HepG2 (cell line): ENCODE results near the gene PPP4R1. TPM values are rescaled to one million over a fixed set of nuclear protein-coding genes. Genes with fewer than 3 reads are reported as not detected.

Experiments
- ELF3 ChIP-seq: IDR thresholded peaks from 2 replicates; pipeline ENCODE4 v1.6.1; 2016; ENCODE audit warnings: missing genetic modification reagents, missing compliant biosample characterization
- KDM1A ChIP-seq: IDR thresholded peaks from 2 replicates; pipeline ENCODE4 v1.6.1; 2016; ENCODE audit warnings: missing compliant biosample characterization
- MATR3 ChIP-seq: sonication (generic); formaldehyde crosslinking; IDR thresholded peaks from 2 replicates; pipeline ENCODE4 v1.4.0; 2020; ENCODE audit warnings: missing genetic modification reagents
- NPAS2 ChIP-seq: sonication (generic); formaldehyde crosslinking; IDR thresholded peaks from 2 replicates; pipeline ENCODE4 v1.8.0; 2022; ENCODE audit warnings: mild to moderate bottlenecking, missing genetic modification reagents, borderline replicate concordance
- PBX2 ChIP-seq: IDR thresholded peaks from 2 replicates; pipeline ENCODE4 v1.6.1; 2016; ENCODE audit warnings: control low read depth
- POLR2AphosphoS5 ChIP-seq: IDR thresholded peaks from 2 replicates; pipeline ENCODE4 v1.6.1; 2012; ENCODE audit warnings: low read depth, low read length
- PPARG ChIP-seq: conservative IDR thresholded peaks from 2 replicates; pipeline ENCODE4 v1.6.1; 2016; ENCODE audit warnings: missing biosample characterization, missing genetic modification reagents
- RBM22 ChIP-seq: fragments of 200-400 bp; formaldehyde crosslinking; optimal IDR thresholded peaks from 2 replicates; pipeline ENCODE3; 2017; ENCODE audit warnings: mild to moderate bottlenecking, low read length, moderate library complexity
- RFX3 ChIP-seq: IDR thresholded peaks from 2 replicates; pipeline ENCODE4 v1.6.1; 2016; ENCODE audit warnings: missing biosample characterization, missing genetic modification reagents
- RNF219 ChIP-seq: sonication (generic); formaldehyde crosslinking; IDR thresholded peaks from 2 replicates; pipeline ENCODE4 v1.5.0; 2020; ENCODE audit warnings: mild to moderate bottlenecking, missing genetic modification reagents
- SOX6 ChIP-seq, 2 experiments: fragments of 450-650 bp in 1 of 2; sonication (generic) in 1 of 2; formaldehyde crosslinking in 1 of 2; IDR thresholded peaks; 2 replicates each; pipeline versions ENCODE4 v1.4.0 to v1.6.1; 2017 to 2020; ENCODE audit warnings: antibody characterized with exemption in 1 of 2, mild to moderate bottlenecking in 1 of 2, missing genetic modification reagents in 1 of 2
- SSRP1 ChIP-seq: IDR thresholded peaks from 2 replicates; pipeline ENCODE4 v1.6.1; 2016; ENCODE audit warnings: control low read depth
- ZBTB43 ChIP-seq: sonication (generic); formaldehyde crosslinking; conservative IDR thresholded peaks from 2 replicates; pipeline ENCODE4 v1.4.0; 2020; ENCODE audit warnings: missing genetic modification reagents
- ZNF383 ChIP-seq: sonication (generic); formaldehyde crosslinking; IDR thresholded peaks from 2 replicates; pipeline ENCODE4 v1.4.0; 2020; ENCODE audit warnings: missing genetic modification reagents, mild to moderate bottlenecking, borderline replicate concordance
- ZNF510 ChIP-seq: sonication (generic); formaldehyde crosslinking; IDR thresholded peaks from 2 replicates; pipeline ENCODE4 v1.4.0; 2020; ENCODE audit warnings: low read depth, mild to moderate bottlenecking, missing genetic modification reagents
- ZNF646 ChIP-seq: sonication (generic); formaldehyde crosslinking; IDR thresholded peaks from 2 replicates; pipeline ENCODE4 v1.9.0; 2021; ENCODE audit warnings: mild to moderate bottlenecking, missing genetic modification reagents
- ZNF749 ChIP-seq: sonication (generic); formaldehyde crosslinking; IDR thresholded peaks from 2 replicates; pipeline ENCODE4 v1.8.0; 2022; ENCODE audit warnings: mild to moderate bottlenecking, missing genetic modification reagents, moderate library complexity, borderline replicate concordance
- polyA plus RNA-seq, 8 experiments: library from polyadenylated mRNA; depleted of rRNA in 3 of 8; stranded (reverse) in 7 of 8; unstranded in 1 of 8; fragments of >200 nt; fragmentation: Illumina TruSeq in 4 of 8; extraction: Trizol in 4 of 8; gene quantifications; 2 replicates each; pipeline versions ENCODE4 v1.2.1 to v1.2.3, GENCODE V29; 2011 to 2016; ENCODE audit warnings: low read depth in 4 of 8, missing spikeins in 1 of 8, mixed read lengths in 1 of 8; ENCODE audit not compliant: insufficient read depth in 1 of 8
- total RNA-seq, 5 experiments: library from RNA; depleted of rRNA; stranded (reverse); fragments of >200 nt; fragmentation: Illumina TruSeq; extraction: Trizol; gene quantifications; 2 replicates each; pipeline ENCODE4 v1.2.3, GENCODE V29; 2016; ENCODE audit warnings: low read depth in 1 of 5

Gene PPP4R1
- total and polyA plus RNA-seq, 2 of the 13 experiments (the other 11 are each of a cell fraction or from before 2014, with no cell fraction given) = 66.5 to 72.4 TPM

- no peak for TF ChIP-seq ZBTB43 (CRISPR knock-in tag)
- no peak for TF ChIP-seq SOX6 (IDR thresholded peaks at IDR 0.05)
- TF ChIP-seq SOX6 (CRISPR knock-in tag; IDR thresholded peaks at IDR 0.05) = peak; percentile 54; the same call in 1 of the 2 replicates
- TF ChIP-seq ZNF749 = no peak
- no peak for TF ChIP-seq ZNF383
- TF ChIP-seq POLR2AphosphoS5 = no peak
- TF ChIP-seq PBX2 (CRISPR knock-in tag) = no peak
- TF ChIP-seq RBM22 = no peak
- no peak for TF ChIP-seq ZNF510 (CRISPR knock-in tag)
- TF ChIP-seq RNF219 (CRISPR knock-in tag) = no peak
- TF ChIP-seq ELF3 = 0 out of 2 replicates have a peak, but pooled peaks have one; percentile 39
- 0 out of 2 replicates have a peak, but pooled peaks have one; percentile 45 for TF ChIP-seq SSRP1 (CRISPR knock-in tag)
- TF ChIP-seq KDM1A = no peak
- no peak for TF ChIP-seq MATR3
- TF ChIP-seq PPARG (CRISPR knock-in tag) = peak; percentile 75
- TF ChIP-seq NPAS2 (CRISPR knock-in tag) = no peak
- TF ChIP-seq ZNF646 = no peak
- TF ChIP-seq RFX3 (CRISPR knock-in tag) = no peak
Measured at GRCh38 chr18:9575558-9575957, 38.8 kb downstream of the PPP4R1 start (continued).
